Upper lobe of left lung (tissue), 6 donors: ENCODE data around the gene SCFD2. TPM values are rescaled to one million over a fixed set of nuclear protein-coding genes. Genes with fewer than 3 reads are reported as not detected.

Experiments
- ATAC-seq, 2 donors: fragments of 200-7000 bp; cut with Tn5 transposase; one replicate each; pipeline ENCODE4 v1.9.1; 2022; ENCODE audit warnings: mild to moderate bottlenecking in 2 of 2, moderate library complexity in 2 of 2; ENCODE audit not compliant: low FRiP score in 2 of 2
- DNase-seq, 2 donors: peaks; one replicate each; pipeline ENCODE4 v3.0.0-alpha.2; 2019 to 2020
- H3K27ac ChIP-seq, 4 donors: fragments of 200-600 bp; sonication (generic); one replicate each; pipeline ENCODE4 v1.5.1; 2016 to 2019
- H3K27me3 ChIP-seq, 4 donors: fragments of 200-600 bp; sonication (generic); one replicate each; pipeline ENCODE4 v1.5.1; 2017 to 2019
- H3K36me3 ChIP-seq, 4 donors: fragments of 200-600 bp; sonication (generic); one replicate each; pipeline ENCODE4 v1.5.1; 2016 to 2019
- H3K4me1 ChIP-seq, 4 donors: fragments of 200-600 bp; sonication (generic); one replicate each; pipeline ENCODE4 v1.5.1; 2018 to 2019
- H3K4me3 ChIP-seq, 4 donors: fragments of 200-600 bp; sonication (generic); one replicate each; pipeline ENCODE4 v1.5.1; 2017 to 2019; ENCODE audit warnings: mild to moderate bottlenecking in 2 of 4, moderate library complexity in 1 of 4
- H3K9me3 ChIP-seq, 4 donors: fragments of 200-600 bp; sonication (generic); one replicate each; pipeline ENCODE4 v1.5.1; 2018 to 2019
- CTCF ChIP-seq, 6 experiments: fragments of 450-650 bp in 4 of 6; fragments of 200-600 bp in 2 of 6; sonication (generic) in 2 of 6; IDR thresholded peaks; one replicate each; pipeline ENCODE4 v1.5.1; 2016 to 2019; ENCODE audit warnings: antibody characterized with exemption in 6 of 6
- EP300 ChIP-seq, 4 donors: sonication (generic); formaldehyde crosslinking; IDR thresholded peaks; one replicate each; pipeline ENCODE4 v1.5.1; 2017; ENCODE audit warnings: antibody characterized with exemption in 4 of 4, control low read depth in 2 of 4
- POLR2A ChIP-seq, 4 donors: fragments of 450-650 bp; IDR thresholded peaks; one replicate each; pipeline ENCODE4 v1.5.1; 2016 to 2017; ENCODE audit warnings: antibody characterized with exemption in 4 of 4, mild to moderate bottlenecking in 2 of 4
- POLR2AphosphoS5 ChIP-seq, 2 donors: sonication (generic); formaldehyde crosslinking; IDR thresholded peaks; one replicate each; pipeline ENCODE4 v1.5.1; 2017; ENCODE audit warnings: antibody characterized with exemption in 2 of 2
- whole genome bisulfite sequencing, 2 donors: methylation state at CpG; one replicate each; pipeline ENCODE4 v1.1.5; 2017 to 2018; 5-methylcytosine and 5-hydroxymethylcytosine counted together
- total RNA-seq, 6 donors: library from RNA; depleted of rRNA in 4 of 6; stranded (reverse); fragments of >200 nt in 4 of 6; gene quantifications; one replicate each; pipeline versions ENCODE4 v1.1.0 to v1.2.1, GENCODE V29; 2016 to 2021
- donor health status: DM: no; HTN: no; CAD: no; lungs with moderate emphysema.
- donor health status: DM: no; HTN: yes; CAD: no; lungs with severe emphysema.

The SCFD2 gene
- total RNA-seq, 6 donors from 2014 or later, result 15.2 to 33.5 (median 20.0) TPM

GRCh38 chr4:52863324-52863723, 502.5 kb downstream of the SCFD2 start:
- Histone ChIP-seq H3K9me3 (peaks cover 0 to 4% (median under 1%) of the 10 kb centered on the region in 4 donors), H3K4me1 (peaks cover 9 to 40% (median 31%) of the 10 kb centered on the region in 4 donors), H3K27me3 (peaks cover 0 to 9% (median 3%) of the 10 kb centered on the region in 4 donors), H3K4me3 (peak overlapping the region in 1 of 4 donors; percentile 62), H3K36me3 (no peaks in the 10 kb centered on the region), H3K27ac (no peak overlapping the region)
- no peak for TF ChIP-seq POLR2AphosphoS5 (IDR thresholded peaks at IDR 0.05)
- TF ChIP-seq EP300 (IDR thresholded peaks at IDR 0.05), result no peak
- TF ChIP-seq POLR2A (IDR thresholded peaks at IDR 0.05), result no peak
- TF ChIP-seq CTCF (IDR thresholded peaks at IDR 0.05), result no peak
- ATAC-seq (no peak), DNase-seq (no peak)
- 64 to 69% methylated on average over 6 of the region's 6 CpGs for WGBS, 2 donors

GRCh38 chr4:52862639-52863161, 503.2 kb downstream of the SCFD2 start:
- Histone ChIP-seq H3K4me3 (peak overlapping the region; percentile 62 to 72 (median 66)), H3K27ac (peak overlapping the region in 1 of 4 donors; percentile 74), H3K4me1 (peaks cover 9 to 35% (median 26%) of the 10 kb centered on the region in 4 donors), H3K9me3 (peaks cover 0 to 9% (median 3%) of the 10 kb centered on the region in 4 donors), H3K27me3 (peaks cover 0 to 9% (median 3%) of the 10 kb centered on the region in 4 donors), H3K36me3 (no peaks in the 10 kb centered on the region)
- no peak for TF ChIP-seq POLR2AphosphoS5 (IDR thresholded peaks at IDR 0.05)
- TF ChIP-seq EP300 (IDR thresholded peaks at IDR 0.05), result no peak
- no peak for TF ChIP-seq POLR2A (IDR thresholded peaks at IDR 0.05)
- no peak for TF ChIP-seq CTCF (IDR thresholded peaks at IDR 0.05)
- 18 to 20% methylated on average over 17 to 22 of the region's 23 CpGs for WGBS, 2 donors
- ATAC-seq (no peak), DNase-seq (no peak)

- peaks cover 0 to 9% (median 3%) of the 10 kb centered on the region in 4 donors for H3K9me3 ChIP-seq
- peak; percentile 71 to 97 for DNase-seq
- no peak for TF ChIP-seq EP300 (IDR thresholded peaks at IDR 0.05)
- peak in 2 of 4 donors; percentile 45 to 52 for TF ChIP-seq POLR2A (IDR thresholded peaks at IDR 0.05)
- TF ChIP-seq POLR2AphosphoS5 (IDR thresholded peaks at IDR 0.05), result peak in 1 of 2 donors; percentile 23
- TF ChIP-seq CTCF (IDR thresholded peaks at IDR 0.05), result peak; percentile 18 to 73 (median 50)
- peaks cover 0 to 9% (median 3%) of the 10 kb centered on the region in 4 donors for H3K27me3 ChIP-seq
- H3K36me3 ChIP-seq, result no peaks in the 10 kb centered on the region
- peak within 1 kb of the TSS in 2 of 4 donors; percentile 28 to 74 for H3K27ac ChIP-seq
- ATAC-seq, result peak; percentile 94 to 99
- H3K4me3 ChIP-seq, result peak within 1 kb of the TSS; percentile 62 to 72 (median 66)
- 0 to 1% methylated on average over 21 to 42 of the region's 94 CpGs for WGBS, 2 donors
- peaks cover 9 to 35% (median 26%) of the 10 kb centered on the region in 4 donors for H3K4me1 ChIP-seq
These were observed 503.8 kb downstream of the SCFD2 start, which contains the start of gene RASL11B for GRCh38 chr4:52861879-52862616. TSS of gene RASL11B (plus strand) at chr4:52862317. CDS start at chr4:52862508, 191 bp downstream.

DNA sequence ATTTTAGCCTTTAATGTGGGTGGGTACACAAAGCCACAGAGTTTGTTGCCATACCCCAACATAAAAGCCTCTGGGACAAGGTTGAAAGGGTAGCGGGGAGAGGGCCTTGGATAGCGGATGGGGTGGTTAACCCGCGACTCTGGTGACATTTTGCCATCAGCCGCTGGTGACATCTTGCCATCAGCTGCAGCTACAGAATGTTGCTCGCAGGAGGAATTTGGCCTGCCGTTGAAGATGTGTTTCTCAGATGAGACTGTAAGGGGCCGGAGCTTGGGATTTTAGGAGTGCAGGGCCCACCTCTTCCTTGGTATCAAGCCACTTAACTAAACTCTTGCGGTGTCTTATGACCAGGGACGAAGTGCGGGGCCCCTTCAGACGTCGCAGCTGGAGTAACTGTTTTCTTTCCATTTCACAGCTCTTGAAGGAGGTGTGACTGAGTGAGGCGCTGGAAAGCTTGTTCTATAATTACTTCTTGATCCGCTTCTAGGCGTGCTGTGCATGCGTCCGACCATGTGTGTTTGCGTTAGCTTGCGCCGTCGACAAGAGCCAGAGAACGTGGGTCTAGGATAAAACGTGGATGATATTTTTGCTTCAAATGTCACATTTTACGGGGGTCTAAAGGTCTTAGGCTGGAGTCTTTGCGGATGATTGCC, 504.6 kb downstream of the SCFD2 start:
- 36 to 41% methylated on average over 25 to 26 of the region's 26 CpGs for WGBS, 2 donors
- Histone ChIP-seq H3K27me3 (peaks cover 0 to 9% (median 3%) of the 10 kb centered on the region in 4 donors), H3K36me3 (no peaks in the 10 kb centered on the region), H3K4me1 (peaks cover 9 to 35% (median 26%) of the 10 kb centered on the region in 4 donors), H3K9me3 (peaks cover 0 to 9% (median 3%) of the 10 kb centered on the region in 4 donors), H3K27ac (peak overlapping the region in 1 of 4 donors; percentile 74), H3K4me3 (peak overlapping the region; percentile 62 to 72 (median 66))
- DNase-seq, result no peak
- ATAC-seq, result no peak
- TF ChIP-seq POLR2A (IDR thresholded peaks at IDR 0.05), result no peak
- no peak for TF ChIP-seq POLR2AphosphoS5 (IDR thresholded peaks at IDR 0.05)
- no peak for TF ChIP-seq CTCF (IDR thresholded peaks at IDR 0.05)
- no peak for TF ChIP-seq EP300 (IDR thresholded peaks at IDR 0.05)
